Hepatocyte (in vitro differentiated cells): Measurements from ENCODE around the gene SPRR2D. TPM values are rescaled to one million over a fixed set of nuclear protein-coding genes. Genes with fewer than 3 reads are reported as not detected.

Experiments
- DNase-seq: peaks from one replicate; pipeline ENCODE4 v3.0.0-alpha.2; 2016; ENCODE audit warnings: low spot score
- H2AFZ ChIP-seq: fragments of 200-600 bp; sonication (generic); 2 replicates; pipeline ENCODE4 v1.6.0; 2016; ENCODE audit warnings: antibody characterized with exemption, mild to moderate bottlenecking
- H3K27ac ChIP-seq: fragments of 200-600 bp; sonication (generic); 2 replicates; pipeline ENCODE4 v1.5.1; 2016; ENCODE audit warnings: mild to moderate bottlenecking
- H3K27me3 ChIP-seq: fragments of 200-600 bp; sonication (generic); 2 replicates; pipeline ENCODE4 v1.6.1; 2016
- H3K36me3 ChIP-seq: fragments of 200-600 bp; sonication (generic); replicated peaks from 2 replicates; pipeline ENCODE4 v1.5.1; 2016; ENCODE audit warnings: low read depth; ENCODE audit not compliant: insufficient read depth
- H3K4me1 ChIP-seq: fragments of 200-600 bp; sonication (generic); 2 replicates; pipeline ENCODE4 v1.5.1; 2016; ENCODE audit warnings: mild to moderate bottlenecking, moderate library complexity; ENCODE audit not compliant: insufficient read depth
- H3K4me2 ChIP-seq: fragments of 200-600 bp; sonication (generic); 2 replicates; pipeline ENCODE4 v1.6.0; 2016
- H3K4me3 ChIP-seq: fragments of 200-600 bp; sonication (generic); 2 replicates; pipeline ENCODE4 v1.5.1; 2016; ENCODE audit warnings: mild to moderate bottlenecking
- H3K79me2 ChIP-seq: fragments of 200-600 bp; sonication (generic); 2 replicates; pipeline ENCODE4 v1.6.0; 2017; ENCODE audit warnings: mild to moderate bottlenecking
- H3K9me2 ChIP-seq: fragments of 200-600 bp; sonication (generic); replicated peaks from 2 replicates; pipeline ENCODE4 v1.6.0; 2017; ENCODE audit warnings: mild to moderate bottlenecking; ENCODE audit not compliant: insufficient read depth
- H3K9me3 ChIP-seq: fragments of 200-600 bp; sonication (generic); 2 replicates; pipeline ENCODE4 v1.5.1; 2016; ENCODE audit warnings: low read depth, mild to moderate bottlenecking
- H4K20me1 ChIP-seq: fragments of 200-600 bp; sonication (generic); 2 replicates; pipeline ENCODE4 v1.6.0; 2016; ENCODE audit warnings: mild to moderate bottlenecking; ENCODE audit not compliant: insufficient read depth, poor library complexity, severe bottlenecking
- EZH2 ChIP-seq: fragments of 200-600 bp; sonication (generic); IDR thresholded peaks from 2 replicates; pipeline ENCODE4 v1.6.1; 2016; ENCODE audit warnings: antibody characterized with exemption, mild to moderate bottlenecking, borderline replicate concordance
- EZH2phosphoT487 ChIP-seq: fragments of 200-600 bp; sonication (generic); IDR thresholded peaks from one replicate; pipeline ENCODE4 v1.6.1; 2018; ENCODE audit warnings: antibody characterized with exemption, mild to moderate bottlenecking, low read depth, moderate library complexity; ENCODE audit not compliant: unreplicated experiment, severe bottlenecking
- WGBS: methylation state at CpG from one replicate; pipeline ENCODE4 v1.1.6; 2016; ENCODE audit warnings: low lambda C conversion rate; ENCODE audit errors: missing lambda C conversion rate; 5-methylcytosine and 5-hydroxymethylcytosine counted together
- polyA plus RNA-seq: library from polyadenylated mRNA; unstranded; fragments of >200 nt; fragmentation: Nextera tagmentation; extraction: Ambion mirVana; gene quantifications from 2 replicates; pipeline ENCODE4 v1.2.1, GENCODE V29; 2016
- total RNA-seq: library from RNA; depleted of rRNA; stranded (reverse); fragments of >200 nt; gene quantifications from 2 replicates; pipeline ENCODE4 v1.2.3, GENCODE V29; 2014
- TF ChIP-seq, protein P1 (sequence below): fragments of 200-600 bp; sonication (generic); IDR thresholded peaks from 2 replicates; pipeline ENCODE4 v1.5.1; 2016; ENCODE audit warnings: antibody characterized with exemption, mild to moderate bottlenecking; ENCODE audit not compliant: poor library complexity

SPRR2D gene
- total and polyA plus RNA-seq, 2 experiments from 2014 or later = not detected

DNA sequence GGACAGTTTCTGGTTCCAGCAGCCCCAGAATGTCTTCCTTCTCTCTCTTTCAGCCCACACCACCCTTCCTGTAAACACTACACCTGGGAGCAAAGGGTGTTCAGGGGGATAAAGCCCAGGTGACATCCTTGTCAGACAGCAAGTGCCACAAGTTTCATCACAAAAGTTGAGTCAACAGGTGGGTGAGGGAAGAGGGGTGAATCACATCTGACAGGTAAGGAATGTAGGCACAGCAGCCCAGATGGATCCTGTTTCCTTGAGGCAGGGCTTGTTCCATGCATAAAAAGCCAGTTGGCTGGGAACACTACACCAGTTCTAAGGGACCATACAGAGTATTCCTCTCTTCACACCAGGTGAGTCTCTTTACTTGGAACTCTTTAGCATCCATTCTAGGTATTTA, 10.0 kb downstream of the SPRR2D start, which contains the start of gene SPRR1B:
Gene SPRR1B, plus strand, starts transcription at position 309 of the 400 bp plus-strand sequence. CDS start 1,143 bp downstream, outside the sequence.
- no peaks in the 10 kb centered on the region for H3K4me1 ChIP-seq

DNA sequence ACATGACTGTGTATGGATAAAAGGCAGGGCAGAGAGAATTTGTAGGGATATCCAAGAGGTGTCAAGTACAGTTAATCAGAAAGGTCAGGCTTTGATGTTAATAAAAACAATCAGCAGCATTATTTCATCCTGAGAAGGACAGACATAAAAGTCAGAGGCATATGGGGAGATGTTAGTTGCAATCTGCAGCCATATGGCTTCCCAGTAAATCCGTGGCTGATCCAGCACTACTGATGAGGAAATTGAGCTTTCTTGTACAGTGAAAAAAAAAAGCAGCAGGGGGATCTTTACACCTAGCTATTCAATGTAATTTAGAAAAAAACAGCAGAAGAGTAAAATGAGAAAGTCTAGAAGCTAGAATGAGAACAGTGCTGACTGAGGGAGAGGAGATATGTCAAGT, 12.2 kb downstream of the SPRR2D start:
- WGBS = 25% methylated on average over 1 of the region's 1 CpG

More for the DNA sequence above, 10.0 kb downstream of the SPRR2D start, which contains the start of gene SPRR1B:
- H4K20me1 ChIP-seq = no peaks in the 10 kb centered on the region
- DNase-seq = no peak
- TF ChIP-seq EZH2phosphoT487 (no peak), EZH2 (no peak)
- TF ChIP-seq, protein P1, sequence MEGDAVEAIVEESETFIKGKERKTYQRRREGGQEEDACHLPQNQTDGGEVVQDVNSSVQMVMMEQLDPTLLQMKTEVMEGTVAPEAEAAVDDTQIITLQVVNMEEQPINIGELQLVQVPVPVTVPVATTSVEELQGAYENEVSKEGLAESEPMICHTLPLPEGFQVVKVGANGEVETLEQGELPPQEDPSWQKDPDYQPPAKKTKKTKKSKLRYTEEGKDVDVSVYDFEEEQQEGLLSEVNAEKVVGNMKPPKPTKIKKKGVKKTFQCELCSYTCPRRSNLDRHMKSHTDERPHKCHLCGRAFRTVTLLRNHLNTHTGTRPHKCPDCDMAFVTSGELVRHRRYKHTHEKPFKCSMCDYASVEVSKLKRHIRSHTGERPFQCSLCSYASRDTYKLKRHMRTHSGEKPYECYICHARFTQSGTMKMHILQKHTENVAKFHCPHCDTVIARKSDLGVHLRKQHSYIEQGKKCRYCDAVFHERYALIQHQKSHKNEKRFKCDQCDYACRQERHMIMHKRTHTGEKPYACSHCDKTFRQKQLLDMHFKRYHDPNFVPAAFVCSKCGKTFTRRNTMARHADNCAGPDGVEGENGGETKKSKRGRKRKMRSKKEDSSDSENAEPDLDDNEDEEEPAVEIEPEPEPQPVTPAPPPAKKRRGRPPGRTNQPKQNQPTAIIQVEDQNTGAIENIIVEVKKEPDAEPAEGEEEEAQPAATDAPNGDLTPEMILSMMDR = no peak
- H3K36me3 ChIP-seq = no peaks in the 10 kb centered on the region
- no peaks in the 10 kb centered on the region for H3K79me2 ChIP-seq
- H3K27me3 ChIP-seq = no peaks in the 10 kb centered on the region
- no peaks in the 10 kb centered on the region for H3K9me2 ChIP-seq
- no peak within 1 kb of the TSS for H3K27ac ChIP-seq
- no peak within 1 kb of the TSS for H3K4me3 ChIP-seq
- H3K4me2 ChIP-seq = no peak within 1 kb of the TSS
- no peak within 1 kb of the TSS for H2AFZ ChIP-seq
- H3K9me3 ChIP-seq = no peaks in the 10 kb centered on the region

DNA sequence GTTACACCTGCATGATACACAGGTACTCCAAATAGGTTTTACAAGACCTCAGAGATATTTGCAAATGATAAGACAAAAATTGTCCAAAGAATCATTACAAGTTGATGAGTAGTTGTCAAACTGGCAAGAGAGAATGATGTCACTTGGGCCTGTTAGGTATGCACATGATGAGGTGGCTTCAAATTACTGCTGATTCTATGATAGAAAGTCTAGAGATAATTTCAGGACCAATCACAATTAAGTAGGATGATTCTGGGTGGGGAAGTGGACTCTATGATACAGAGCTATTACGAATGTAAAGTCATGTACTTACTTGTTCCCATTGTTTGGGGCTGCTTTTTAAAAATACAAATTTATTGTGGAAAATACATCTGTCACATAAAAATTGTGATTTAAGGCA, 15.1 kb downstream of the SPRR2D start:
- no peak for DNase-seq
- Histone ChIP-seq H3K79me2 (no peaks in the 10 kb centered on the region), H2AFZ (no peak overlapping the region), H3K27me3 (no peaks in the 10 kb centered on the region), H3K9me3 (no peaks in the 10 kb centered on the region), H3K4me3 (no peak overlapping the region), H3K9me2 (no peaks in the 10 kb centered on the region), H4K20me1 (no peaks in the 10 kb centered on the region), H3K4me1 (no peaks in the 10 kb centered on the region), H3K27ac (no peak overlapping the region), H3K4me2 (no peak overlapping the region), H3K36me3 (no peaks in the 10 kb centered on the region)
- 56% methylated on average over 1 of the region's 1 CpG for WGBS
- TF ChIP-seq, protein P1 = no peak
- TF ChIP-seq EZH2phosphoT487 = no peak
- TF ChIP-seq EZH2 = no peak

More for the DNA sequence above, 12.2 kb downstream of the SPRR2D start:
- H4K20me1 ChIP-seq = no peaks in the 10 kb centered on the region
- no peak for TF ChIP-seq EZH2
- no peak for TF ChIP-seq EZH2phosphoT487
- TF ChIP-seq, protein P1 = no peak
- no peaks in the 10 kb centered on the region for H3K4me1 ChIP-seq
- H3K27ac ChIP-seq = no peak overlapping the region
- no peaks in the 10 kb centered on the region for H3K79me2 ChIP-seq
- no peaks in the 10 kb centered on the region for H3K27me3 ChIP-seq
- no peaks in the 10 kb centered on the region for H3K9me2 ChIP-seq
- no peak overlapping the region for H3K4me3 ChIP-seq
- H3K36me3 ChIP-seq = no peaks in the 10 kb centered on the region
- H3K9me3 ChIP-seq = no peaks in the 10 kb centered on the region
- no peak overlapping the region for H2AFZ ChIP-seq
- DNase-seq = no peak
- no peak overlapping the region for H3K4me2 ChIP-seq

DNA sequence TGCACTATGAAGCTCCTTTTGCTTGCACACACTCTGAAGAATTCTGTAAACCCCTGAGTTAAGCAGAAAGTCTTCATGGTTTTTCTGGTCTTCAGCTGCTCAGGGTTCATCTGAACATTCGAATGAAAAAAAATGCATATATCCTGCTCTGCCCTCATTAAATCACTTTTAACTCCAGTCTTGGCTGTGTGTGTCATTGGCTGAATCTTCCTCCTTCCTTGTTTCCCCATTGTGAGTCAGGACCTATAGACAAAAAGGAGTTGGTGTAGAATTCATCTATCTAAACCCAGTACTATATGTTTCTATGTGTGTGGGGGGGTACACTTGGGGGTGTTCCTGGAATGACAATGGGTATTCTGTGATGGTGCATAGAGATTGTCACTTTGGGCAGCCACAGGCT, 16.5 kb downstream of the SPRR2D start:
- no peak overlapping the region for H3K4me3 ChIP-seq
- TF ChIP-seq EZH2 (no peak), EZH2phosphoT487 (no peak)
- TF ChIP-seq, protein P1 = no peak
- WGBS = 52% methylated on average over 1 of the region's 1 CpG
- H3K4me1 ChIP-seq = no peaks in the 10 kb centered on the region
- no peak overlapping the region for H2AFZ ChIP-seq
- no peak overlapping the region for H3K27ac ChIP-seq
- H3K36me3 ChIP-seq = no peaks in the 10 kb centered on the region
- no peak overlapping the region for H3K4me2 ChIP-seq
- no peaks in the 10 kb centered on the region for H3K79me2 ChIP-seq
- no peaks in the 10 kb centered on the region for H3K27me3 ChIP-seq
- H3K9me3 ChIP-seq = no peaks in the 10 kb centered on the region
- H4K20me1 ChIP-seq = no peaks in the 10 kb centered on the region
- H3K9me2 ChIP-seq = no peaks in the 10 kb centered on the region
- no peak for DNase-seq
